Progenitor cell of endocrine pancreas (in vitro differentiated cells): Measurements from ENCODE around the gene TGFBR3L. TPM values are rescaled to one million over a fixed set of nuclear protein-coding genes. Genes with fewer than 3 reads are reported as not detected.
"Not testable (repeated sequence)": the region's sequence is repeated elsewhere in the genome, so short reads cannot be mapped to it uniquely, and the experiment has no call there.

Experiments
- DNase-seq: peaks from one replicate; pipeline ENCODE4 v3.0.0; 2021; ENCODE audit warnings: low spot score; ENCODE audit not compliant: unreplicated experiment
- H3K27ac Mint-ChIP-seq: 2 replicates; pipeline ENCODE4 v1.8.0; 2021; ENCODE audit warnings: mild to moderate bottlenecking, moderate library complexity, mixed read lengths
- H3K27me3 Mint-ChIP-seq: 2 replicates; pipeline ENCODE4 v1.8.0; 2021; ENCODE audit warnings: mixed read lengths
- H3K36me3 Mint-ChIP-seq: 2 replicates; pipeline ENCODE4 v1.8.0; 2022; ENCODE audit warnings: mixed read lengths; ENCODE audit not compliant: insufficient read depth
- H3K4me1 Mint-ChIP-seq: 2 replicates; pipeline ENCODE4 v1.8.0; 2021; ENCODE audit warnings: low read depth, mixed read lengths
- H3K4me3 Mint-ChIP-seq: 2 replicates; pipeline ENCODE4 v1.8.0; 2021; ENCODE audit warnings: low read depth, mild to moderate bottlenecking, moderate library complexity, mixed read lengths
- H3K9me3 Mint-ChIP-seq: 2 replicates; pipeline ENCODE4 v1.8.0; 2021; ENCODE audit warnings: low read depth, mixed read lengths
- total RNA-seq: library from RNA; stranded (reverse); gene quantifications from 2 replicates; pipeline ENCODE4 v1.2.1, GENCODE V29; 2021
- TF ChIP-seq, protein P1 (sequence below): fragments of 200-600 bp; sonication (generic); IDR thresholded peaks from one replicate; pipeline ENCODE4 v1.5.0; 2021; ENCODE audit warnings: antibody characterized with exemption, mild to moderate bottlenecking; ENCODE audit not compliant: unreplicated experiment

TGFBR3L gene
- total RNA-seq, 1 donor from 2014 or later: 0.67 TPM

DNA sequence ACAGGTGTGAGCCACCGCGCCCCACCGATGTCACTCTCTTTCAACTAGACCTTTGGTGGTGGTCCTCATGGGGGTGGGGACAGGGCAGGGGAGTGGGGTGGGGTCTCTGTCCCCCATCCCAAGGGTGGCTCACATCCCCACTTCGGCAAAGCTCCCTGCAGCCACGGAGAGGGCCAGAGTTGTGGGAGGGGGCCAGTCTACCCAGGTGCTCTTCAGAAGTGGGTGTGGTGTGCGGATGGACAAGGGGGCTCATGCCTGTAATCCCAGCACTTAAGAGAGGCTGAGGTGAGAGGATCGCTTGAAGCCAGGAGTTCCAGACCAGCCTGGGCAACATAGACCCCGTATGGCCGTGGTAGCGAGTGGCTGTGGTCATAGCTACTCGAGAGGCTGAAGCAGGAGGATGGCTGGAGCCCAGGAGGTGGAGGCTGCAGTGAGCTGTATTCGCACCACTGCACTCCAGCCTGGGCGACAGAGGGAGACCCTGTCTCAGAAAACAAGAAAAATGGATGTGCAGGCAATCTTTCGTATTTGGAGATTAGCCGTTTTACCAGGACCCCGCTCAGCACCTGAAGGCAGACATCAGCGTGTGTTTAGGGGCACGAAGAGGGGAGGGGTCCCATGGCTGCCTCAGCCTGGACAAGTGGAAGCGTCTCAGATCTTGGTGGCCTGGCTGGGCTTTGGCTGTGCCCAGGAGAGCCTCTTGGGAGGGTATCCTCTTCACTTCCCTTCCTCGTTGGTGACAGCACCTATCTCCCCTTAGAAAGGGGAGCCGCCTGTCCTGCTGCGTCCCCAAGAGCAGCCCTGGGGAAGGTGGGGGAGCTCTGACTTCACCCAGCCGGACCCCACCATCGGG is 846 bp downstream of the TGFBR3L start:
- TF ChIP-seq, protein P1, sequence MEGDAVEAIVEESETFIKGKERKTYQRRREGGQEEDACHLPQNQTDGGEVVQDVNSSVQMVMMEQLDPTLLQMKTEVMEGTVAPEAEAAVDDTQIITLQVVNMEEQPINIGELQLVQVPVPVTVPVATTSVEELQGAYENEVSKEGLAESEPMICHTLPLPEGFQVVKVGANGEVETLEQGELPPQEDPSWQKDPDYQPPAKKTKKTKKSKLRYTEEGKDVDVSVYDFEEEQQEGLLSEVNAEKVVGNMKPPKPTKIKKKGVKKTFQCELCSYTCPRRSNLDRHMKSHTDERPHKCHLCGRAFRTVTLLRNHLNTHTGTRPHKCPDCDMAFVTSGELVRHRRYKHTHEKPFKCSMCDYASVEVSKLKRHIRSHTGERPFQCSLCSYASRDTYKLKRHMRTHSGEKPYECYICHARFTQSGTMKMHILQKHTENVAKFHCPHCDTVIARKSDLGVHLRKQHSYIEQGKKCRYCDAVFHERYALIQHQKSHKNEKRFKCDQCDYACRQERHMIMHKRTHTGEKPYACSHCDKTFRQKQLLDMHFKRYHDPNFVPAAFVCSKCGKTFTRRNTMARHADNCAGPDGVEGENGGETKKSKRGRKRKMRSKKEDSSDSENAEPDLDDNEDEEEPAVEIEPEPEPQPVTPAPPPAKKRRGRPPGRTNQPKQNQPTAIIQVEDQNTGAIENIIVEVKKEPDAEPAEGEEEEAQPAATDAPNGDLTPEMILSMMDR: no peak
- Mint-ChIP-seq H3K4me1 (peaks cover 13% of the 10 kb centered on the region), H3K27ac (peak overlapping the region; percentile 37), H3K4me3 (peak overlapping the region; percentile 51), H3K27me3 (peaks cover 35% of the 10 kb centered on the region), H3K36me3 (peaks cover 16% of the 10 kb centered on the region), H3K9me3 (no peaks in the 10 kb centered on the region)
- no peak for DNase-seq

DNA sequence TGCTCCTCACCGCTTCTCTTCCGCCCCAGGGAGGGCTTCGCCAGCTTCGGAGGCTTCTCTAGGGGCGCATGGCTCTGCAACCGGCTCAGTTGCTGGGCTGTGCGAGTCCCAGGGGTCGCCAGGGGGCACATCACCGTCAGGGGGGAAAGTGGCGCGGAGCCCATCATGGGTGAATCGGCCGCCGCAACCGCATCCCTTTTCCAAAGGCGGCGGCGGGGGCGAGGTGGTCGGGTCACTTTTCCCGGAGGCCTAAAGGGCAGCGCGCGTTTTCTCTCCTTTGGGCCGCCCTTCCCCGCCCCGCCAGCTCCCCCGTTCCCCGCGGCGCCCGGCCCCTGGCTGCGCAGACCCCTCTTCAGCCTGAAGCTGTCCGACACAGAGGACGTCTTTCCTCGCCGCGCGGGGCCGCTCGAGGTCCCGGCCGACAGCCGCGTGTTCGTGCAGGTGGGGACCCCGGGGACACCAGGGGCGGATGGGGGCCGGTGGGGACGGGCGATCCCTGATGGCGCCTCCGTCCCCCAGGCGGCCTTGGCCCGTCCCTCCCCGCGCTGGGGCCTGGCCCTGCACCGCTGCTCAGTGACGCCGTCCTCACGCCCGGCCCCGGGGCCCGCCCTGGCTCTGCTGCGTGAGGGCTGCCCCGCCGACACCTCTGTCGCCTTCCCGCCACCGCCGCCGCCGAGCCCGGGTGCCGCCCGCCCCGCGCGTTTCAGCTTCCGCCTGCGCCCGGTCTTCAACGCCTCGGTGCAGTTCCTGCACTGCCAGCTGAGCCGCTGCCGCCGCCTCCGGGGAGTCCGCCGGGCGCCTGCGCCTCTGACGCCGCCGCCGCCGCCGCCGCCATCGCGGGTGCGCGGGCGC is 1.7 kb downstream of the TGFBR3L start:
- peaks cover 13% of the 10 kb centered on the region for H3K36me3 Mint-ChIP-seq
- no peak overlapping the region for H3K27ac Mint-ChIP-seq
- H3K4me1 Mint-ChIP-seq: peaks cover 16% of the 10 kb centered on the region
- TF ChIP-seq, protein P1: no peak
- H3K4me3 Mint-ChIP-seq: no peak overlapping the region
- no peaks in the 10 kb centered on the region for H3K9me3 Mint-ChIP-seq
- peaks cover 35% of the 10 kb centered on the region for H3K27me3 Mint-ChIP-seq
- DNase-seq: no peak

DNA sequence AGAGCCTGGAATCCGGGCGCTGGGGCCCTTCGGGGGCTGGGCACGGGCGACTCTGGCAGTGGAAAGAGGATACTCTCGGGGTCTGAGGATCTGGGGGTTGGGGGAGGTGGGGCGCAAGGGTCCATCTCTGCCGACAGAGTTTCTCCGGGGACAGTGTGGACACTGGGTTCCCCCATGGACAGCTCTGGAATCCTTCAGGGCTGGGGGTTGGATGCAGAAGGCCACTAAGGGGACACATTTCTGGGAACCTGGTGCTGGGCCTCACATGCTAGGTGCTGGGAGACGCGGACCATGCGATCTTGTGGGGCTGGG is 2.3 kb downstream of the TGFBR3L start:
- no peak overlapping the region for H3K27ac Mint-ChIP-seq
- peak overlapping the region; percentile 54 for H3K4me3 Mint-ChIP-seq
- peaks cover 11% of the 10 kb centered on the region for H3K36me3 Mint-ChIP-seq
- TF ChIP-seq, protein P1: no peak
- peaks cover 35% of the 10 kb centered on the region for H3K27me3 Mint-ChIP-seq
- no peak for DNase-seq
- peaks cover 16% of the 10 kb centered on the region for H3K4me1 Mint-ChIP-seq
- H3K9me3 Mint-ChIP-seq: no peaks in the 10 kb centered on the region

DNA sequence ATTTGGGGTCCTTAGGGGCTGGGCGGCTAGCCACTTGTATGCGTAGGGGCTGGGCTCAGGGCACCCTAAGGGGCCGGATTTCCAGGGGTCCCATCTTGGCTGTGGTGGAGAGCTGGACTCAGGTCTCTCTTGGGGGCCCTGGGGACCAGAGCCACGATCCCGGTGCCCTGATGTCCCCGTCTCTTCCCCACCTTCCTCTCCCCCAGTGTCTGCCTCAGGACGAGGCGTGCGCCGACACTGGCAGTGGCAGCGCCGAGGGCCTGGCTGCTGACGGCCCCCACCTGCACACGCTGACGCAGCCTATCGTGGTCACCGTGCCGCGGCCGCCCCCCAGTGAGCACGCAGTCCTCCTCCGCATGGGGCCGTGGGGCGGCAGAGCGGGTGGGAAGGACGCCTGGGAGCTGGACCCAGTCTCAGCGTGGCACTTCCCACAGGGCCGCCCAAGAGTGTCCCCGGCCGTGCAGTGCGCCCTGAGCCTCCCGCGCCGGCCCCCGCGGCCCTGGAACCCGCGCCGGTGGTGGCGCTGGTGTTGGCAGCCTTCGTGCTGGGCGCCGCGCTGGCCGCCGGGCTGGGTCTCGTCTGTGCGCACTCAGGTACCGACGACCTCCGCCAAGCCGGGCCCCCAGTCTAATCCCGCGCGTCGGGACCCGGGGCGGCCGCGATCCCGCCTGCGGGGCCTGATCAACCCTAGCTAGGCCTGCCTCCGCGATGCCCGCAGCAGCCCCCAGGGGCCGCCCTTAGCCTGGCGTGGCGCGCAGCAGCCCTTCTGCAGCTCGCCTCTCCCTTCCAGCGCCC is 2.8 kb downstream of the TGFBR3L start:
- TF ChIP-seq, protein P1: peak; percentile 63
- peak overlapping the region; percentile 13 for H3K27ac Mint-ChIP-seq
- H3K4me1 Mint-ChIP-seq: peaks cover 16% of the 10 kb centered on the region
- no peaks in the 10 kb centered on the region for H3K9me3 Mint-ChIP-seq
- no peak overlapping the region for H3K4me3 Mint-ChIP-seq
- peaks cover 35% of the 10 kb centered on the region for H3K27me3 Mint-ChIP-seq
- no peak for DNase-seq
- peaks cover 8% of the 10 kb centered on the region for H3K36me3 Mint-ChIP-seq

DNA sequence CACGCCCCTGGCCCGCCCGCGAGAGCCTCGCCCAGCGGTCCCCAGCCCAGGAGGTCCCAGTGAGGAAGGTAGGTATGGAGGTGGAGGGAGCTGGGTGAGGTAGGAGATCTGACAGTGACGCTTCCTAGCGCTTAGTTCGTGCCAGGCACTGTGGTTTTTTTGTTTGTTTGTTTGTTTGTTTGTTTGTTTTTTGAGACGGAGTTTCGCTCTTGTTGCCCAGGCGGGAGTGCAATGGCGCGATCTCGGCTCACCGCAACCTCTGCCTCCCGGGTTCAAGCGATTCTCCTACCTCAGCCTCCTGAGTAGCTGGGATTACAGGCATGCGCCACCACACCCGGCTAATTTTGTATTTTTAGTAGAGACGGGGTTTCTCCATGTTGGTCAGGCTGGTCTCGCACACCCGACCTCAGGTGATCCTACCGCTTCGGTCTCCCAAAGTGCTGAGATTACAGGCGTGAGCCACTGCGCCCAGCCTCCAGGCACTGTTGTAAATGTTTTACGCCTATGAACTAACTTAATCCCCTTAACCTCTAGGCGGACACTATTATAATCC is 3.5 kb downstream of the TGFBR3L start:
- not testable (repeated sequence) for H3K4me3 Mint-ChIP-seq, H3K36me3 Mint-ChIP-seq, H3K9me3 Mint-ChIP-seq, DNase-seq
- Mint-ChIP-seq H3K27ac (peak overlapping the region; percentile 13), H3K4me1 (peaks cover 16% of the 10 kb centered on the region), H3K27me3 (peaks cover 35% of the 10 kb centered on the region)
